NCI-H82 treated with DMSO at 0.1 percent for 48 hours (cell line): ENCODE measurements around the gene CALHM6.
"Not testable (repeated sequence)": the region's sequence is repeated elsewhere in the genome, so short reads cannot be mapped to it uniquely, and the experiment has no call there.

ENCODE experiments used
- DNase-seq: peaks from one replicate; lab custom pipeline; 2025; ENCODE audit not compliant: unreplicated experiment; lab: John Stamatoyannopoulos, UW

The CALHM6 gene

GRCh38 chr6:116472706-116473105, 11.5 kb downstream of the CALHM6 start:
- no peak for DNase-seq

GRCh38 chr6:116475141-116475540, 14.0 kb downstream of the CALHM6 start:
- DNase-seq: no peak

DNA sequence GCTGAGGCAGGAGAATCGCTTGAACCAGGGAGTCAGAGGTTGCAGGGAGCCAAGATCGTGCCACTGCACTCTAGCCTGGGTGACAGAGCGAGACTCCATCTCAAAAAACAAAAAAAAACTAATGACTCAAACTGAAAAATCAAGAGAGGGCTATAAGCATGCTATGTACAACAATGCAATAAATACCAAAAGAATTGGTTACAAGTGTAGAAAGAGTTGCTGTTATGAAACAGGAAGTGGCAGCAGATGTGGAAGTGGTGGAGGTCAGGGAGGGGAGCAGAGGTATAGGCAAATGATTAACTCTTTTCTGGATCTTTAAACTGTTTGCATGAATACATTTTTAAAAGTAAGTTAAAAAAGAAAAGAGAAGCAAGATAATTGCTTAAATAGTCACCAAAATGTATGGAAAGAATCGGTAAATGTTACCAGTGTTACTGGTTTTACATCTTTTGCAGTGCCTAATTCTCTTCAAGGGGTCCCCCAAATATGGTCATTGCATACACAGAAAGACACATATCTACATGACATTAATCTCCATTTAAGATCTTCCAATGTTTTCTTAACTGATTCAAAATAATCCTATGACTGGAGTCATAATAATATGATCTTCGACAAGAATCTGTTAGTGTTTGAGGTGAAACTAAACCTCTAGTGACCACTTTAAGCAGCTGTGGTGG, 15.0 kb downstream of the CALHM6 start:
- DNase-seq: no peak

GRCh38 chr6:116482780-116483179, 21.6 kb downstream of the CALHM6 start:
- no peak for DNase-seq

- no peak for DNase-seq
Observed at GRCh38 chr6:116483616-116484015, 22.4 kb downstream of the CALHM6 start.

- no peak for DNase-seq
Observed at GRCh38 chr6:116485559-116486184, 24.5 kb downstream of the CALHM6 start.

GRCh38 chr6:116491610-116492330, 30.6 kb downstream of the CALHM6 start:
- DNase-seq: no peak

GRCh38 chr6:116492331-116493067, 31.3 kb downstream of the CALHM6 start:
- DNase-seq: no peak

GRCh38 chr6:116495161-116495560, 34.0 kb downstream of the CALHM6 start:
- not testable (repeated sequence) for DNase-seq

- no peak for DNase-seq
Observed at GRCh38 chr6:116497113-116497676, 36.0 kb downstream of the CALHM6 start.

DNA sequence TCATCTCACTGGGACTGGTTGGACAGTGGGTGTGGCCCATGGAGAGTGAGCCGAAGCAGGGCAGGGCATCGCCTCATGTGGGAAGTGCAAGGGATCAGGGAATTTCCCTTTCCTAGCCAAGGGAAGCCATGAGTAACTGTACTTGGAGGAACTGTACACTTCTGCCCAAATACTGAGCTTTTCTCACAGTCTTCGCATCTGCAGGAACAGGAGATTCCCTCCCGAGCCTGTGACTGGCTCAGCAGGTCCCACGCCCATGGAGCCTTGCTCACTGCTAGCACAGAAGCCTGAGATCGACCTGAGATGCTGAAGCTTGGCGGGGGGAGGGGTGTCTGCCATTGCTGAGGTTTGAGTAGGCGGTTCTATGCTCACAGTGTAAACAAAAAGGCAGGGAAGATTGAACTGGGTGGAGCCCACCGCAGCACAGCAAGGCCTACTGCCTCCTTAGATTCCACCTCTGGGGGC, 39.8 kb downstream of the CALHM6 start:
- no peak for DNase-seq

GRCh38 chr6:116507324-116507723, 46.1 kb downstream of the CALHM6 start:
- DNase-seq: no peak

DNA sequence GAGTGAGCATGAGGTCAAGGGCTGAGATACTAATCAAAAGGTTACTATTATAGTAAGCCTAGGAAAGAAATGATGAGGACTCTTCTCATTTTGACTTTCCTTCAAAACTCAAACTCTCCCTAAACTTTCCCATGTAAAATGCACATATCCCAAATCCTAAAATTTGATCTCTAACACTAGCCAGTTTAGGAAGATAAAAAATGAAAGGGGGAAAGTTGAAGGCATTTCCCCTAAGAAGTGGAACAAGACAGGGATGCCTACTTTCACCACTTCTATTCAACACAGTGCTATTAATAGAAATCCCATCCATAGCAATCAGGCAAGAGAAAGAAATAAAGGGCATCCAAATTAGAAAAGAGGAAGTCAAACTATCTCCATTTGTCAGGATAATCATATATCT, 47.4 kb downstream of the CALHM6 start:
- DNase-seq: no peak

DNA sequence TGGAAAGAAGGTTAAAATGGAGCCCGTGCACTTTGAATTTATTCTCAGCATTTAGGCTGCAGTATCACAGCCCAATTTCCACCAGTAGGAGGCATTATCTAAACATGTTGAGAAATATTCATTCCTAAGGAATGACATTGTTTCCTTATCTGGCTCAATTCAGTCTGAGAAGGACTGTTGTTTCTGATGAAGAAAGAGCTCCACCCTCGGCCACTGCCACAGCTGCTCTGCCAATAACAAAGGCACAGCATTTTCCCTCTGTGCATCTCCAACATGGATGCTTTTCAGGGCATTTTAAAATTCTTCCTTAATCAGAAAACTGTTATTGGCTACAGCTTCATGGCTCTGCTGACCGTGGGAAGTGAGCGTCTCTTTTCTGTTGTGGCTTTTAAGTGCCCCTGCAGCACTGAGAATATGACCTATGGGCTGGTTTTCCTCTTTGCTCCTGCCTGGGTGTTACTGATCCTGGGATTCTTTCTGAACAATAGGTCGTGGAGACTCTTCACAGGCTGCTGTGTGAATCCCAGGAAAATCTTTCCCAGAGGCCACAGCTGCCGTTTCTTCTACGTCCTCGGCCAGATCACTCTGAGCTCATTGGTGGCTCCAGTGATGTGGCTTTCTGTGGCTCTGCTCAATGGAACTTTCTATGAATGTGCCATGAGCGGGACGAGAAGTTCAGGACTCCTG, 50.4 kb downstream of the CALHM6 start, which contains the start of gene CALHM5:
Gene CALHM5 (plus strand): TSS at position 216 of the 687 bp plus-strand sequence. CDS start 58 bp downstream, at position 274.
- DNase-seq: no peak

- DNase-seq: no peak
Observed at GRCh38 chr6:116512111-116512559, 51.0 kb downstream of the CALHM6 start.

- no peak for DNase-seq
Observed at GRCh38 chr6:116512734-116513133, 51.6 kb downstream of the CALHM6 start.
